Adipose tissue (tissue), 3 donors: ENCODE results near the gene PROX2. TPM values are rescaled to one million over a fixed set of nuclear protein-coding genes. Genes with fewer than 3 reads are reported as not detected.

Source experiments
- H3K27ac ChIP-seq: one replicate; pipeline ENCODE4 v1.5.1; 2013; ENCODE audit warnings: low read depth, low read length
- WGBS, 3 donors: extraction: QIAGEN DNeasy Blood & Tissue Kit; methylation state at CpG; one replicate each; pipeline ENCODE4 v1.1.7; 2013; 5-methylcytosine and 5-hydroxymethylcytosine counted together
- polyA plus RNA-seq, 3 donors: library from polyadenylated mRNA; stranded (reverse); fragments of 200-250 nt; gene quantifications; one replicate each; pipeline ENCODE4 v1.2.3, GENCODE V29; 2013
- donor health status: healthy with polysubstance abuse.
- donor health status: Bipolar disorder and iron deficiency.
- donor health status: healthy.

PROX2 gene
- polyA plus RNA-seq, 3 donors: not detected

DNA sequence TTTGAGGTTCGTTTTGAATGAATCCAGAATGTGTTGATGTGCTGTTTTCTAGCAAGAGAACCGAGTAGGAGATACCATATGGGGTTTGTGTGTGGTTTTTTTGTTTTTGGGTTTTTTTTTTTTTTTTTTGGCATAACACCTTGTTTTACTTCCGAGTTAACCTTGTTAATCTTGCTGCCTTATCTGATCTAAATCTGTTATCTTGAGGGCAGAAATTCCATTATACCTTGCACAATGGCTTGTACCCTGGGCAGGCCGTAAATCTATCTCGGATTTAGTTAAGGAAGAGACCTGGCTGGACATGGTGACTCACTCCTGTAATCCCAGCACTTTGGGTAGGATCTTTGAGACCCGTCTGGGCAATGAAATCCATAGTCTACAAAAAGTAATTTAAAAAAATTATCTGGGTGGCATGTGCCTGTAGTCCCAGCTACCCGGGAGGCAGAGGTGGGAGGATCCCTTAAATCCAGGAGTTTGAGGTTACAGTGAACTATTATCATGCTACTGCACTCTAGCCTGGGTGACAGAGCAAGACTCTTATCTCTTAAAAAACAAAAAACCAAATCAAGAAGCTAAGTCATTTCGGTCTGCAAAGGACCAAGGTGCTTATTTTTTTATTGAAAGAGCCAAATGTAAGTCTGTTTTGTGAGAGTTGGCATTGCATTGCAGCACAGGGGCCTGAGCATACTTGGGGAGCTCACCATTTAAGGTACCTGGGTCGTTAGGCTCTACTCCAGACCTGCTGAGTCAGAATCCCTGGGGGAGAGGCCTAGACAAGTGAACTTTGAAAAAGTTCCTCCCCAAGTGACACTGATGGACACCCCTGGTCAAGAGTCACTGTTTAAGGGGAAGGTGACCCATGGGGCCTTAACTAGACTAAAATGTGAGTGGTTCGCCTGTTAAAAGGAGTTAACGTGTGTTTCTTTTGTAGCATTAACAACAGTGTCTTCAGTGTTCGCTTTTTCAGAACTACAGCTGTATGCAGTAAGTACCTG is 12.5 kb upstream of the PROX2 start:
- 66 to 76% (median 76%) methylated on average over 12 of the region's 12 CpGs for WGBS, 3 donors
- H3K27ac ChIP-seq: no peak overlapping the region

DNA sequence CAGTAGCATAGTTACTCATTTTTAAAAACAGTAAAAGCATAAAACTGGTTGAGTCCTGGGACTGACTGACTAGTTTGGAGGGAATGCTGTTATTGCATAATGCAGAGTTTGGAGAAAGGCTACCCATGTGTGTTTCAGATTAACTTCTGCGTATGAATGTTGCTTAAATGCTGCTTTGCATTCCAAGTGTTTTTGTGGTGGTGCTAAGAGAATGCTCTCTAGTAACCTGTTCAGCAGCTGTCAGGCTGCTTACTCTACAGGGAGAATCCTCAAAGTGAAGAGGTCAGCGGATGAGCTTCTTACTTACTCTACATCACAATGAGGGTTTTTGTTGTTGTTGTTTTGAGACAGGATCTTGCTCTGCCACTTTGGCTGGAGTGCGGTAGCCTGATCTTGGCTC is 10.1 kb upstream of the PROX2 start:
- WGBS, 3 donors: 64 to 81% (median 71%) methylated on average over 3 of the region's 3 CpGs
- H3K27ac ChIP-seq: no peak overlapping the region

DNA sequence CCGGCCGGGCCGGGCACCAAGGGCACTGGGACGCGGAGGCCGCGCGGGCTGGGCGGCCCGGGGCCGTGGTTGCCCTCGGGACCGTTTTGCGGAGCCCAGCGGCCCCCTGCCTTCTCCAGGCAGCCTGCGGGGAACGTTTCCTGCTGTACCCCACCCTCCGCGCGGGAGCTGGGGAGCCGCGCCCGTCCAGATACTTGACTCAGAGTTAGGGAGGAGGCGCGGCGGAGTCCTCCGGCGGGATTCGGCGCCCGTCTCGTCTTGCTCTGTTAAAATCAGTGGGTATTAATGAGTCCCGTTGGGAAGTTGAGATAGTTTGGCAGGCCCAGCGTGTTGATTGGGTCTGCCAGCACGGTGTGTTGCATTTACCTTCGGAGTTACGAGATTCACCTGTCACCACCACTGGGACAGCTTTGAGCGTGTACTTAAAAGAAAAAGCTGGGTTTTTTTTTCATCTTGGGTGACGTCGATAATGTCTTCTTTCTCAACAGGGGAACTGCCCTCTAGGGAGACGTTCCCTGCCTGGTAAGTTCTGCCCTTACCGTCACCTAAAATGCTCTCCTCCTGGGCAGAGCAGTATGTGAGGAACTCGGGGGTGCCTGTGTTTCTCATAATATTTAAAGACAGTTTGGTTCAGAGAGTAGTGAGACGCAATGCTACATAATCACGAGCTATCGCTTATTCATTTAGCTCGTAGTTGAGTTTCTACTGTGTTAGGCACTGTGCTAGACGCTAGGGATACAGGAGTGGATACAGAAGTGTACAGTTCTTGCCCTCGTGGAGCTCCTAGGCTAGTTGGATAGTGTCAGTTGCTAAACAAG is 6.4 kb upstream of the PROX2 start:
- peak overlapping the region; percentile 98 for H3K27ac ChIP-seq
- 0 to 2% (median 2%) methylated on average over 38 to 49 of the region's 49 CpGs for WGBS, 3 donors

DNA sequence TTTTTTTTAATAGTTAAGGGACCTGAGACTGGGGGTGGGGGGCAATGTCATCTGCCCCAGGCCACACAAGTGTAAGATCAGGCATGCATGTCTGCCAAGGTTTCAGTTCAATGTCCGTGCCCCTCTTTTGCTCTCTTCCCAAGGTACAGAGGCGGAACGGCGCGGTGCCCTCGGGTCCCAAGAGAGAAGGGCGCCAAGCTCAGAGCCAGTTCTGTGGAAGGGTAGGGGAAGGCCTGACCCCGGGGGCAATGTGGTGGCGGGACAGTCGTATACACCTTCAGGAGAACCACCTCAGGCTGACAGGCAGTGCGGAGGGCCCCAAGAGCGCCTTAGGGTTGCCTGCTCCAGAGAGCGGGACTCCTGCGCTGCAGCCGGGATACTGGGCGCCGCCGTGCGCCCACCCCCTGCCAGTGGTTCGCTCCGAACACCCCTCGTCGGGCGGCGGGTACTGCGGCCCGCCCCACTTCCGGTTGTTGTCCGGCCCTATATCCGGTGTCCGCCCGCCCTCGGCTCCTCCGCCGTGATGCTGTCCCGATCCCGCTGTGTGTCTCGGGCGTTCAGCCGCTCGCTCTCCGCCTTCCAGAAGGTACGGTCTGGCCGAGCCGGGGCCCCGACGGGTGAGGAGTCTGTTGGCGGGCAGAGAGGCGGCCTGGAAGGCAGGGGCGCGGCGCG is 5.6 kb upstream of the PROX2 start, which contains the start of gene DLST:
TSS of gene DLST (plus strand) at position 486 of the 672 bp plus-strand sequence. CDS start at position 524, 38 bp downstream.
- WGBS, 3 donors: 1% methylated on average over 45 to 53 of the region's 53 CpGs
- peak within 1 kb of the TSS; percentile 98 for H3K27ac ChIP-seq

DNA sequence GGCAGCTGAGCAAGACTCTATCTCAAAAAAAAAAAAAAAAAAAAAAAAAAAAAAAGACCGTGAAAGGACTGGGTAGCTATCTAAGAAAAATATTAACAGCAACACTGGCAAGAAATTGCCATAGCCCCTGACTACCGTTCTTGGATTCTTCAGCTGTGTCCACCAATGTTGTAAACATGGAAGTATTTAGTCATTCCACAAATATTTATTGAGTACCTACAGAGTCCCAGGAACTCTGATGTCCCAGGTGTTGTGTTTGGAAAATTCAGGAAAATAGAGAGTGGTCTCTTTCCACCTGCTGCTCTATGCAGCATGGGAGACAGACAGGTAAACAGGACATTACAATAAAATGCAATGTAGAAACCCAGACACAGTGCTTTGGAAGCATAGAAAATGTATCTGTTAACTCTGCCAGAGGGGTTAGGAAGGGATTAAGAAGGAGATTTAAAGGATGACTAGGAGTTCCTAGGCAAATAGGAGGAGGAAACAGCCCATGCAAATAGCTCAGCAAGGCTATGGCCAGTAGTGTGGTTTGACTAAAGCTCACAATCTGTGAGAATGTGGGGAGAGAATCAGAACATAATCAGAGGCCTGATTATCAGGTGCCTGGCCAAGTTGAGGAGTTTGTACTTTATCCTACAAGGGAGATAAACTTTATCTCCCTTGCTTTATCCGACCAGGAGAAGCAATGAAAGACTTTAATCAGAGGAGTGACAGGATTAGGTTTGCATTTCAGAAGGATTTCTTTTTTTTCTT is 3.7 kb upstream of the PROX2 start:
- no peak overlapping the region for H3K27ac ChIP-seq
- WGBS, 3 donors: 18 to 87% (median 76%) methylated on average over 3 of the region's 3 CpGs

DNA sequence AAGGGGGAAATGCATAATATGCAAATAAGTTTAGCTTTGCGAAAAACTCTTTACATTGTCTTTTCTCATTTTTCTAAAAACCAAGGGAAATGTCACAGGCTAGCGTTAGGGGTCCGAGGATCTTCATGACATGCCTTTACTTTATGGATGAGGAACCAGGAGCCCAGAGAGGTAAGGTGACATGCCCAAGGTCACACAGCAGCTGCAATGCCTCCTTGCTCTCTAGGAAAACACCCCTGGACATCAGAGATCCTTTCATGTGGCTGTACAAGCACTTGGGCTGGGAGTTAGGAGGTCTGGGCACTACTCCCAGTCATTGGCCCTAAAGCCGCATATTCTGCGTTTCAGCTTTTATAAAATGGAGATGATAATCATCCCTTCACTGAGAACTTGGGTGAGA is 741 bp downstream of the PROX2 start:
- no peak overlapping the region for H3K27ac ChIP-seq
- 94 to 97% (median 94%) methylated on average over 5 of the region's 5 CpGs for WGBS, 3 donors

DNA sequence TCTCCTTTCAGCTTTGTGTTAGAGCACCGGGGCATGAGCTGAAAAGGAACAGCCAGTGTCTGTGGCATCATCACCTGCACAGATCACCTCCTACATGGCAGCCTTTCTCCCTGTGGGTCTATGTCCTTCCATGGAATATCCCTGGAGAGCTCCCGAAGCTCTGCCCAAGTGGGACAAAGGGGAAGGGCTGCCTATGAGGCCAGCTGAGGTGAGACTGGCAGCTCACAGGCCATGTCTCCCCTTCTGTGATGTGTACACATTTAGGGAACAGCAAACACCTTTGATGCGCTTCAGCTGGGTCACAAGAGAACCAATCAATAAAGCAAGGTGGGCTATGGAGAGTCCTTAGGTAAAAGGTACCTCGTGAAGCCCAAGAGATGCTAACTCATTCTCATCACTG is 4.1 kb downstream of the PROX2 start:
- 63 to 95% (median 88%) methylated on average over 4 of the region's 4 CpGs for WGBS, 3 donors
- H3K27ac ChIP-seq: no peak overlapping the region

DNA sequence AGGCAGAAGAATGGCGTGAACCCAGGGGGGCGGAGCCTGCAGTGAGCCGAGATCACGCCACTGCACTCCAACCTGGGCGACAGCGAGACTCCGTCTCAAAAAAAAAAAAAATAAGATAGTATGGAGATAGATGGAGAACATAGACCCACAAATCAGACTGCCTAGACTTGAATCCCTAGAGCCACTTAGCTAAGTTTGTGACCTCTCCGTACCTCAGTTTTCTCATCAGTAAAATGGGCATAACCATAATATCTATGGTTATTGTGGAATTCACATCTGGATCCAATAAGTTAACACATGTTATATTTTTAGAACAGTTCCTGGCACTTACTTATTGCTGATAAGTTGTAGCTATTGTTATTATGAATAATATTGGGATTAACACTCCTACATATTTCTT is 7.2 kb downstream of the PROX2 start:
- no peak overlapping the region for H3K27ac ChIP-seq
- WGBS, 3 donors: 85 to 92% (median 91%) methylated on average over 8 of the region's 8 CpGs

DNA sequence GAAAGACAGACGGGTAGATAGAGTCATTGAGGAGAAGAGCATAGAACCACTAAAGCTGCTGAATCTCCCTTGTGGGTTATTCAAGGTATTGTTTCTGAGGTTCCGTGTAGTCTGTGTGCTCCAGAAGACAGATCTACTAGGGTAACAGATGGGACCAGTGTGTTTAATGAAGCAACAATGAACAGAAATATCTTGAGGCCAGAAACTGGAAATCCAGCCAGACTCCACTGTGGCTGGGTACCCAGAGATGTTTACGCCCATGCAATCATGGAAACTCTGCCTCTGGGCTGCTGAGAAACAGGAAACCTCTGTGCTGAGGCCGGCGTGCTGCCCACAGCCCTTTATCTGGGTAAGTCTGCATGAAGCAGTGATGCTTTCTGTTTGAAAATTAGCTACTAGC is 8.3 kb downstream of the PROX2 start:
- no peak overlapping the region for H3K27ac ChIP-seq
- WGBS, 3 donors: 41 to 46% (median 45%) methylated on average over 5 of the region's 5 CpGs

DNA sequence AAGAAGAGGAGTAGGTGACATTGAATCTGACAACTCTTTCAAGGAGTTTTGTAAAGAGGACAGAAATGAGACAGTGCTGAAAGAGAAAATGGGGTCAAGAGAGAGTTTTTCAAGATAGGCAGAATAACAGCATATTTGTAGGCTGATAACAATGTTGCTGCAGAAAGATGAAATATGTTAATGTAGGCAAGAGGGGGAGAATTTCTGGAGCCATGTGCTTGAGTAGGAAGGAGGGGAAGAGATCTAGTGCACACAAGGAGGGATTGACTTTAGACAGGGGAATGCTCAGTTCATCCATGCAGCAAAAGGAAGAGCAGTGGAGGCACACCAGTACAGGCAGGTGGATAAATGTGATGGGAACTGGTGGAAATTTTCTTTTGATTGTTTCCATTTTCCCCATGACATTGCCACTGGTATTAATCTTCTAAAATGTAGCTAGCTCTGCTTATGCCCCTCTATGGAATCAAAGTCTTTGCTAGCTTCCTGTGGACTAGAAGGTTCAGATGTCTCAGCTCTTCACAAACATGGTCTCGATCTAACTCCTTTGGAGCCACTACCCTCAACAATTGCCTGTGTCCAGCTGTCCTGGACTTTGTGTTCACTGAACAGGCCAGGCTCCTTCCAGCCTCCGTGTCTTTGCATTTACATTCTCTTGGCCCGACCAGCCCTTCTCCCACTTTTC is 9.1 kb downstream of the PROX2 start:
- 80 to 86% (median 80%) methylated on average over 3 of the region's 3 CpGs for WGBS, 3 donors
- no peak overlapping the region for H3K27ac ChIP-seq

DNA sequence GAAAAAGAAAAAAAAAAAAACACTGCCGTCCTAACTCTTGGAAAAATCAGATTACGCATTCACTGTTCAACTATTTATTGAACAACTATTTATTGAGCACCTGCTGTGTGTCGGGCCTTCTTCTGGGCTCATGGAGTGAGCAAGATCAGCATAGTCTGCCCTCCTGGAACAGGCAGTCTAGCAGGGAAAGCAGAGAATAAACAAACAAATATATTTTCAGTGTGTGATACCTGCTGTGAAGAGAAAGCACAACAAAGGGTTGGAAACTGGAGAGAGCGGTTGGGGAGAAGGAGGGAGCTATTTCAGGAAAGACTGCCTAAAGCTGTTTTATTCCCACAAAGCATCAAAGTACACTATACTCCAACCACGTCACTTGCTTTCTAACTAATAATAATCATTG is 10.8 kb downstream of the PROX2 start:
- no peak overlapping the region for H3K27ac ChIP-seq
- 89 to 96% (median 93%) methylated on average over 5 of the region's 5 CpGs for WGBS, 3 donors

DNA sequence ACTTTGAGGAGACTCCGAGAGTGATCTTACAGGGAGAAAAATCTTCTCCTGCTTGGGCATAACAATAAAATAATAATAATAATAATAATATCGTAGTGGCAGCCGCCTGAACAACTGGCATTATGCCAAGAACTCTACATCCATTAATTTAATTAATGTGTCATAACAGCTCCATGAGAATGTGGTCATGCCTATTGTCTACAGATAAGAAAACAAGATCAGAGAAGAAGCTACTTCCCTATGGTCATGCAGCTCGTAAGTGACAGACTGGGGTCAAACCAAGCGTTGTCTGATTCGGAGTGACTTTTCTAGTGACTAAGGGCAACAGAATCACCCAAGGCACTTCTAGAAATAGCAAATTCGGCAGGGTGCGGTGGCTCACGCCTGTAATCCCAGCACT is 11.7 kb downstream of the PROX2 start:
- 80 to 90% (median 82%) methylated on average over 9 of the region's 9 CpGs for WGBS, 3 donors
- H3K27ac ChIP-seq: no peak overlapping the region

DNA sequence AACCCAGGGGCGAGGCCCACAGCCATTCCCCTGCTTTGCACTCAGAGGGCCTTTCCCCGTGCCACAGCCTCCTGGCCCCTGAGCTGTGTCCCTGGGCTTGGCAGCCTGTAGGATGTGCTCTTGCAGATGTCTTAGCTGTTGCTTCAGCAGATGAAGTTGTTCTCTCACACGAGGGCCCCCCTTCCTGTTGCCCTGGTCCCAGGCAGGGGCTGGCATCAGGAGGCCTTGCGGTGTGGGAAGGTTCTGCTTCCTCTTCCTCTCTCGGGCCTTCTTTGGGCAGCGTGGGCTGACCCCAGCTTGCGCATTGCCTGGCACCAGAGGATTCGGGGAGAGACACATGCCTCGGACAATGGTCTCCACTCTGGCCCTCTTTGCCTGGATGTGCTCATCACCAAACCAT is 12.7 kb downstream of the PROX2 start:
- H3K27ac ChIP-seq: no peak overlapping the region
- 54 to 73% (median 64%) methylated on average over 8 to 9 of the region's 9 CpGs for WGBS, 3 donors

DNA sequence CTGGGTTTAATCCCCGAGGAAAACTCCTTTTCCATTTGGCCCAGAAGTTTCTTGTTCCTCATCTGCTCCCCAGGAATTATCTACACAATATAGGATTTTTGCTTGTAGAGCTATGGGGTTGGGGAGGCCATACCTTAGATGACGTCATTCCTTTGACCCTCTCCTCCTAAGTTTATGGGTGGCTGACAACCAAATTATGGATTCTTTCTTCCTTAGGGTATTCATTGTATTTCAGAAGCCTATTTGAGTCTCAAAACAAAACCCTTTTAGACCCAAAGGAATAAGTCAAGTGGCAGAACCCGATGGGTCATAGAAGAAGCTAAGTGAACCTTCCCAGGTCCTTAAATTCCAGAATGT is 14.2 kb downstream of the PROX2 start:
- no peak overlapping the region for H3K27ac ChIP-seq
- WGBS, 3 donors: 66 to 79% (median 76%) methylated on average over 3 of the region's 3 CpGs

DNA sequence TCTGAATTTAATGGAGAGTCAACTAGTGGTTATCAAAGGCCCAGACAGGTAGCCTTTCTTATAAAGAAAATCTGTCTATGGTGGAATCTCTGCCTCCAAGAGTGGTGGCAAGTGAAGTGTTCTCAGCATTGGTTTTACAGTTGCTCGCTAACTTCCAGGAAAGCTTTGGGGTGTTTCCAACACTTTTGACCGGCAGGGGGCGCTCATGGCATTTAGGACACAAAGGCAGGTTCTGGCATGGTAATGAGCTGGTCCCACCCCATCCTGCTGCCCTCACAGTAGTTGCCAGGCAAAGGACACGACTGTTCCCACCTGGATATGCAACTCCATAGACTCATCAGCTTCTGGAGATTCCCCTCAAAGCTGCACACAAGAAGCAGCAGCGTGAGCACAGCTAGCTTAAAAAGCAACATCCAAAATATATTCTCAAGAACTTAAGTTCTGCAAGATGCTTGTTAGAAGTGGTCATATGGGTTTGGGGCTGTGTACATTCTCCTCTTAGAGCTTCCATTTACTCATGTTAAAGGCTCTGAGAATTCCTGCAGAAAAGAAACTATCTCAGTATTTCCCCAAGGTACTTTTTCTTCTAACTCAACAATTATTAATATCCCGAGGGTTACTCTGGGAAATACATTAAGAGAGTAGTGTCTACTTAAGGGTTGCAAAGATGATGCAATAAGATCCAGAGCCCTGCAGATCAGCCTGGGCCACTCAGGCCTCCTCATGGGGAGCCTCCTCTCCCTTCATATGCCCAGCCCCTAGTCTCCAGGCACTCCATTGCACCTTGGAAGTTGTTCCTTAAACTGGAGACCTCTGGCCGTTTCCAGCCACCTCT is 14.8 kb downstream of the PROX2 start:
- 24 to 29% (median 29%) methylated on average over 7 of the region's 7 CpGs for WGBS, 3 donors
- no peak overlapping the region for H3K27ac ChIP-seq

DNA sequence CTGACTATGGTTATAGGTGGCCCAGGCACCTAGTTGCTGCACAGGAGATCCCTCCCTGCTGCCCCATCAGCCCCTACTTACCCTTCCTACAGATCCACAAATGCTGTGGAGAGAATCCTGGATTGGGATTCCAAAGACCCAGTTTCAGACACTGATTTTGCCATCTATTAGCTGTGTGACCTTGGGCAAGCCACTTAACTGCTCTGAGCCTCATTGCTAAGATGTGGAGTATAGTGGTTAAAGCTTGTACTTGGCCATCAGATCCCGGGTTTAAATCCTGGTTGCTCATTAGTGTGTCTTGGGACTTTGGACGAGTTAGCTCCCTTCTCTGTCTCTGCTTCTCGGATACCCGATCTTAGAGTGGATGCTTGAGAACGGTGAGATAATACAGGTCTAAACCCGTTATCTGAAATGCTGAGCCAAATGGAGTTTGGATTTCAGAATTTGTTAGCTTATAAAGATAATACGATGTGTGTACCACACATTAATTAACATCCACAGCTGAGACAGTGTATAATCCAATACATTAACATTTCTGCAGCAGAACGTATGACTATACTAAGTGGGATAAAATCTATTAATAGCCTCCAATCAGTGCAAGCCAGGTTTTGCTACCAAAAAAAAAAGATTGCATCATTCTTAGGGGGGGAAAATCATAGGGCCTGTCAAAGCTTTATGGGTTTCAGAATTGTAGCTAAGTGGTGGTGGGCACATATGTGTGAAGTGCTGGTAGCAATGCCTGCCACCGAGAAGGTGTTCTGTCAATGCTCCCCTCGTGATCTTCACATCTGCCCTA is 16.0 kb downstream of the PROX2 start:
- WGBS, 3 donors: 58 to 71% (median 71%) methylated on average over 10 of the region's 10 CpGs
- H3K27ac ChIP-seq: no peak overlapping the region
